B cell (primary cell): Measurements from ENCODE around the gene ABCB10. TPM values are rescaled to one million over a fixed set of nuclear protein-coding genes. Genes with fewer than 3 reads are reported as not detected.

Experiments used
- ATAC-seq: fragments of 200-7000 bp; cut with Tn5 transposase; one replicate; pipeline ENCODE4 v1.10.0; 2021; ENCODE audit warnings: low read depth, mild to moderate bottlenecking, moderate number of reproducible peaks, moderate library complexity
- CTCF ChIA-PET: fragments of 350-600 bp; sonication (Branson Sonifier 250); formaldehyde crosslinking; loops from one replicate; lab custom pipeline; 2021; ENCODE audit warnings: antibody characterized with exemption, inconsistent platforms; lab: Charles Lee
- POLR2A ChIA-PET: fragments of 350-600 bp; sonication (Branson Sonifier 250); formaldehyde crosslinking; loops from one replicate; lab custom pipeline; 2021; ENCODE audit warnings: antibody characterized with exemption; lab: Charles Lee
- DNase-seq: peaks from one replicate; pipeline ENCODE4 v3.0.0; 2013
- H2AFZ ChIP-seq: 2 replicates; pipeline ENCODE4 v1.6.1; 2012; ENCODE audit warnings: mild to moderate bottlenecking, low read depth, low read length; ENCODE audit not compliant: insufficient read depth, poor library complexity, severe bottlenecking
- H3K27ac ChIP-seq, 2 donors: 1 replicate in 1 of 2; 2 replicates in 1 of 2; pipeline ENCODE4 v1.5.1; 2012 to 2013; ENCODE audit warnings: low read length in 2 of 2, mild to moderate bottlenecking in 2 of 2, moderate library complexity in 1 of 2
- H3K27me3 ChIP-seq, 4 experiments: fragments of 200-600 bp in 1 of 4; sonication (generic) in 1 of 4; replicated peaks in 1 of 4; 1 replicate in 2 of 4; 2 replicates in 2 of 4; pipeline versions ENCODE4 v1.6.1 to v1.7.0; 2013 to 2016; ENCODE audit warnings: low read length in 3 of 4, mild to moderate bottlenecking in 2 of 4, mixed read lengths in 1 of 4, moderate library complexity in 1 of 4; ENCODE audit not compliant: insufficient read depth in 4 of 4, control insufficient read depth in 3 of 4; ENCODE audit errors: control extremely low read depth in 1 of 4
- H3K36me3 ChIP-seq, 2 experiments: replicated peaks in 1 of 2; 1 replicate in 1 of 2; 2 replicates in 1 of 2; pipeline versions ENCODE4 v1.6.1 to v1.7.1; 2013; ENCODE audit warnings: low read length in 1 of 2; ENCODE audit not compliant: insufficient read depth in 2 of 2, control insufficient read depth in 1 of 2; ENCODE audit errors: control extremely low read depth in 1 of 2, extremely low read depth in 1 of 2
- H3K4me1 ChIP-seq, 2 donors: fragments of 200-600 bp in 1 of 2; sonication (generic) in 1 of 2; 1 replicate in 1 of 2; 2 replicates in 1 of 2; pipeline versions ENCODE4 v1.5.1 to v1.6.1; 2013 to 2017; ENCODE audit warnings: low read length in 2 of 2; ENCODE audit not compliant: control insufficient read depth in 2 of 2, insufficient read depth in 2 of 2
- H3K4me2 ChIP-seq: replicated peaks from 2 replicates; pipeline ENCODE3; 2012; ENCODE audit warnings: mild to moderate bottlenecking, low read depth, low read length; ENCODE audit not compliant: poor library complexity, severe bottlenecking
- H3K4me3 ChIP-seq, 5 experiments: fragments of 200-600 bp in 1 of 5; sonication (generic) in 1 of 5; 1 replicate in 3 of 5; 2 replicates in 2 of 5; pipeline versions ENCODE4 v1.5.1 to v1.7.0; 2011 to 2016; ENCODE audit warnings: low read length in 4 of 5, mild to moderate bottlenecking in 4 of 5, low read depth in 2 of 5, control low read depth in 1 of 5, moderate library complexity in 1 of 5; ENCODE audit not compliant: insufficient read depth in 1 of 5; ENCODE audit errors: control extremely low read depth in 1 of 5, extremely low read depth in 1 of 5
- H3K79me2 ChIP-seq: fragments of 200-600 bp; sonication (generic); one replicate; pipeline ENCODE4 v1.6.0; 2016; ENCODE audit warnings: low read length; ENCODE audit not compliant: control insufficient read depth, insufficient read depth
- H3K9ac ChIP-seq: fragments of 200-600 bp; sonication (generic); 2 replicates; pipeline ENCODE4 v1.6.1; 2017; ENCODE audit warnings: mild to moderate bottlenecking, low read length, moderate library complexity
- H3K9me3 ChIP-seq, 3 donors: one replicate each; pipeline versions ENCODE4 v1.6.1 to v1.7.1; 2013; ENCODE audit warnings: low read length in 2 of 3; ENCODE audit not compliant: control insufficient read depth in 2 of 3, insufficient read depth in 1 of 3; ENCODE audit errors: control extremely low read depth in 1 of 3
- H4K20me1 ChIP-seq: 2 replicates; pipeline ENCODE4 v1.6.0; 2012; ENCODE audit warnings: mild to moderate bottlenecking, low read length; ENCODE audit not compliant: insufficient read depth, control insufficient read depth, poor library complexity, severe bottlenecking
- H3K27ac Mint-ChIP-seq: one replicate; pipeline ENCODE4 v1.8.0; 2021; ENCODE audit warnings: mixed read lengths
- H3K27me3 Mint-ChIP-seq: one replicate; pipeline ENCODE4 v1.8.0; 2021; ENCODE audit warnings: mixed read lengths
- H3K4me1 Mint-ChIP-seq: one replicate; pipeline ENCODE4 v1.8.0; 2021; ENCODE audit warnings: mixed read lengths
- H3K4me3 Mint-ChIP-seq: one replicate; pipeline ENCODE4 v1.8.0; 2021; ENCODE audit warnings: mixed read lengths
- H3K9me3 Mint-ChIP-seq: one replicate; pipeline ENCODE4 v1.8.0; 2022; ENCODE audit warnings: mixed read lengths; ENCODE audit not compliant: insufficient read depth
- CTCF ChIP-seq: fragments of 200-600 bp; IDR thresholded peaks from one replicate; pipeline ENCODE4 v1.8.0; 2022; ENCODE audit warnings: antibody characterized with exemption, mild to moderate bottlenecking
- EZH2 ChIP-seq: IDR thresholded peaks from 2 replicates; pipeline ENCODE4 v1.6.1; 2012; ENCODE audit warnings: borderline replicate concordance, low read depth, mild to moderate bottlenecking, moderate library complexity, low read length; ENCODE audit not compliant: insufficient read depth, poor library complexity, severe bottlenecking
- WGBS: methylation state at CpG from one replicate; pipeline ENCODE4 v1.1.5; 2013; ENCODE audit warnings: missing lambda C conversion rate; ENCODE audit not compliant: insufficient coverage; 5-methylcytosine and 5-hydroxymethylcytosine counted together
- intact Hi-C: fragments of 100-400 bp; cut with micrococcal nuclease; formaldehyde crosslinking; loops from one replicate; pipeline ENCODE4 v1.10.0; 2022
- polyA plus RNA-seq: library from polyadenylated mRNA; depleted of rRNA; stranded (reverse); fragments of >200 nt; gene quantifications from 2 replicates; pipeline ENCODE4 v1.2.3, GENCODE V29; 2012
- total RNA-seq, 2 donors: library from RNA; stranded (reverse); fragments of 120-200 nt in 1 of 2; gene quantifications; 1 replicate in 1 of 2; 2 replicates in 1 of 2; pipeline versions ENCODE4 v1.2.3 to v1.2.4, GENCODE V29; 2013 to 2022

The ABCB10 gene
- total and polyA plus RNA-seq, 2 donors (not counting 1 experiment from before 2014, with no cell fraction given) = 6.5 to 18.6 TPM

DNA sequence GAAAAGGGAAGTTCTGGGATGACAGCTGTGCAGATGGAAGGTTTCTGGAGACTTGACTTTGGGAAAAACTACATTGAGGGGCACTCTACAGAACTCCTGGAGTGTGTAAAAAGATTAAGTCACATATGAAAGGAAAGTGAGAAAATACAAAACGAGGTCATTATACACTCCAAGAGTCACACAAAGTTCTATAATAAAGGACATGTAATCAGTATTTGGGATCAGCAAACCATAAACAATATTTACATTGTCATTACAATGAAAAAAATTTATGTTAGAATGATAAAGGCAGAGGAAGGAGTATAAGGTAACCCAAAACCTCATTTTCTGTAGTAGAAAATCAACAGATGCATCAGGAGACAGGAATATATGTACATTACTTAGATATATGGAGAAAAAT, 73.2 kb downstream of the ABCB10 start:
- Mint-ChIP-seq H3K4me1 (peaks cover 20% of the 10 kb centered on the region), H3K4me3 (no peak overlapping the region), H3K27me3 (no peaks in the 10 kb centered on the region), H3K9me3 (no peaks in the 10 kb centered on the region), H3K27ac (no peak overlapping the region)
- Histone ChIP-seq H3K27me3 (no peaks in the 10 kb centered on the region), H3K4me1 (peaks cover 18 to 19% of the 10 kb centered on the region in 2 donors), H3K9me3 (no peaks in the 10 kb centered on the region), H3K27ac (no peak overlapping the region), H3K9ac (no peak overlapping the region), H3K4me2 (no peak overlapping the region), H2AFZ (no peak overlapping the region), H4K20me1 (no peaks in the 10 kb centered on the region), H3K79me2 (peaks cover 4% of the 10 kb centered on the region), H3K4me3 (no peak overlapping the region), H3K36me3 (peaks cover 18 to 82% of the 10 kb centered on the region in 2 experiments)
- CTCF ChIA-PET = interaction anchor here (12.0 kb wide), 1 partner anchor 227 kb away, joined by 313 read pairs; no protein-coding TSS in a partner anchor
- WGBS = no CpG with 5 or more reads among the region's 1 CpG
- no peak for ATAC-seq
- POLR2A ChIA-PET = no interaction called here
- TF ChIP-seq EZH2 = no peak
- no peak for TF ChIP-seq CTCF
- intact Hi-C loops = no loop called here
- no peak for DNase-seq

GRCh38 chr1:229482511-229482910, 76.0 kb downstream of the ABCB10 start:
- Mint-ChIP-seq H3K27me3 (no peaks in the 10 kb centered on the region), H3K4me1 (peaks cover 44% of the 10 kb centered on the region), H3K9me3 (no peaks in the 10 kb centered on the region), H3K4me3 (no peak overlapping the region), H3K27ac (peak overlapping the region; percentile 33)
- intact Hi-C loops = loop anchor here (1.0 to 5.0 kb wide), 4 partner anchors 32 to 1695 kb away; no protein-coding TSS in a partner anchor
- CTCF ChIA-PET = interaction anchor here (0.7 to 12.0 kb wide), 36 partner anchors 8 to 830 kb away, joined by 3 to 313 read pairs (median 5); partner anchors contain the start of genes ABCB10, CCSAP, NUP133 and RAB4A
- Histone ChIP-seq H3K9me3 (no peaks in the 10 kb centered on the region), H3K27ac (peak overlapping the region in 1 of 2 donors; percentile 45), H3K79me2 (peaks cover 4% of the 10 kb centered on the region), H2AFZ (no peak overlapping the region), H4K20me1 (no peaks in the 10 kb centered on the region), H3K4me3 (no peak overlapping the region), H3K27me3 (no peaks in the 10 kb centered on the region), H3K4me1 (peaks cover 40 to 41% of the 10 kb centered on the region in 2 donors), H3K4me2 (no peak overlapping the region), H3K36me3 (peaks cover 11 to 64% of the 10 kb centered on the region in 2 experiments), H3K9ac (no peak overlapping the region)
- 89% methylated on average over 5 of the region's 5 CpGs for WGBS
- DNase-seq (no peak), ATAC-seq (no peak)
- POLR2A ChIA-PET = interaction anchor here (0.8 to 1.0 kb wide), 2 partner anchors 29 to 140 kb away, joined by 3 read pairs; partner anchors contain the start of gene CCSAP
- TF ChIP-seq CTCF (no peak), EZH2 (no peak)
